HepG2 (cell line): ENCODE data around the gene ANKHD1. TPM values are rescaled to one million over a fixed set of nuclear protein-coding genes. Genes with fewer than 3 reads are reported as not detected.

Source experiments
- AGO2 ChIP-seq: fragments of 200-400 bp; formaldehyde crosslinking; optimal IDR thresholded peaks from 2 replicates; pipeline ENCODE3; 2017; ENCODE audit warnings: mild to moderate bottlenecking, low read depth, low read length, moderate library complexity
- CBFB ChIP-seq: sonication (generic); formaldehyde crosslinking; IDR thresholded peaks from 2 replicates; pipeline ENCODE4 v1.4.0; 2020; ENCODE audit warnings: missing genetic modification reagents
- CEBPB ChIP-seq: IDR thresholded peaks from 2 replicates; pipeline ENCODE4 v1.6.1; 2011; ENCODE audit warnings: low read depth, low read length, improper control_type of control experiment, borderline replicate concordance
- HNF4G ChIP-seq, 2 experiments: sonication (generic) in 1 of 2; formaldehyde crosslinking in 1 of 2; IDR thresholded peaks; 2 replicates each; pipeline versions ENCODE4 v1.4.0 to v1.6.1; 2011 to 2020; ENCODE audit warnings: borderline replicate concordance in 2 of 2, low read depth in 2 of 2, mild to moderate bottlenecking in 2 of 2, low read length in 1 of 2, missing genetic modification reagents in 1 of 2, moderate library complexity in 1 of 2
- MIER2 ChIP-seq: IDR thresholded peaks from 2 replicates; pipeline ENCODE4 v1.6.1; 2016; ENCODE audit warnings: missing biosample characterization, missing genetic modification reagents
- MYC ChIP-seq: sonication (generic); formaldehyde crosslinking; IDR thresholded peaks from 2 replicates; pipeline ENCODE4 v1.9.0; 2021; ENCODE audit warnings: missing genetic modification reagents, borderline replicate concordance
- POLR2G ChIP-seq: fragments of 200-400 bp; formaldehyde crosslinking; IDR thresholded peaks from 2 replicates; pipeline ENCODE4 v1.6.1; 2018; ENCODE audit warnings: mild to moderate bottlenecking, low read depth, low read length, moderate library complexity
- RAD21 ChIP-seq: fragments of 450-650 bp; formaldehyde crosslinking; IDR thresholded peaks from 2 replicates; pipeline ENCODE4 v1.5.0; 2020; ENCODE audit warnings: mild to moderate bottlenecking
- TP53 ChIP-seq: sonication (generic); formaldehyde crosslinking; conservative IDR thresholded peaks from 2 replicates; pipeline ENCODE4 v1.4.0; 2020; ENCODE audit warnings: missing genetic modification reagents
- ZNF124 ChIP-seq: sonication (generic); formaldehyde crosslinking; IDR thresholded peaks from 2 replicates; pipeline ENCODE4 v1.4.0; 2020; ENCODE audit warnings: missing genetic modification reagents
- ZNF143 ChIP-seq: sonication (generic); formaldehyde crosslinking; IDR thresholded peaks from 2 replicates; pipeline ENCODE4 v1.4.0; 2020; ENCODE audit warnings: missing genetic modification reagents
- ZNF263 ChIP-seq: sonication (generic); formaldehyde crosslinking; IDR thresholded peaks from 2 replicates; pipeline ENCODE4 v1.4.0; 2020; ENCODE audit warnings: missing genetic modification reagents
- ZNF672 ChIP-seq: sonication (generic); formaldehyde crosslinking; IDR thresholded peaks from 2 replicates; pipeline ENCODE4 v1.8.1; 2022; ENCODE audit warnings: missing genetic modification reagents
- polyA plus RNA-seq, 8 experiments: library from polyadenylated mRNA; depleted of rRNA in 3 of 8; stranded (reverse) in 7 of 8; unstranded in 1 of 8; fragments of >200 nt; fragmentation: Illumina TruSeq in 4 of 8; extraction: Trizol in 4 of 8; gene quantifications; 2 replicates each; pipeline versions ENCODE4 v1.2.1 to v1.2.3, GENCODE V29; 2011 to 2016; ENCODE audit warnings: low read depth in 4 of 8, missing spikeins in 1 of 8, mixed read lengths in 1 of 8; ENCODE audit not compliant: insufficient read depth in 1 of 8
- total RNA-seq, 5 experiments: library from RNA; depleted of rRNA; stranded (reverse); fragments of >200 nt; fragmentation: Illumina TruSeq; extraction: Trizol; gene quantifications; 2 replicates each; pipeline ENCODE4 v1.2.3, GENCODE V29; 2016; ENCODE audit warnings: low read depth in 1 of 5
- TF ChIP-seq, protein P1 (sequence below): sonication (generic); formaldehyde crosslinking; IDR thresholded peaks from 2 replicates; pipeline ENCODE4 v1.4.0; 2020; ENCODE audit warnings: missing genetic modification reagents
- TF ChIP-seq, protein P2 (sequence below): sonication (generic); formaldehyde crosslinking; conservative IDR thresholded peaks from 2 replicates; pipeline ENCODE4 v1.8.0; 2022; ENCODE audit warnings: mild to moderate bottlenecking, moderate library complexity, missing genetic modification reagents
- TF ChIP-seq, protein P3 (sequence below): sonication (generic); formaldehyde crosslinking; IDR thresholded peaks from 2 replicates; pipeline ENCODE4 v1.4.0; 2020; ENCODE audit warnings: missing genetic modification reagents
- TF ChIP-seq, protein P4 (sequence below): sonication (generic); formaldehyde crosslinking; IDR thresholded peaks from 2 replicates; pipeline ENCODE4 v1.9.0; 2021; ENCODE audit warnings: missing genetic modification reagents, mild to moderate bottlenecking, borderline replicate concordance
- TF ChIP-seq, protein P5 (sequence below): sonication (generic); formaldehyde crosslinking; IDR thresholded peaks from 2 replicates; pipeline ENCODE4 v1.5.1; 2020; ENCODE audit warnings: missing genetic modification reagents, mild to moderate bottlenecking, borderline replicate concordance

Gene ANKHD1
- total and polyA plus RNA-seq, 2 of the 13 experiments (the other 11 are each of a cell fraction or from before 2014, with no cell fraction given) = 69.9 to 82.0 TPM

DNA sequence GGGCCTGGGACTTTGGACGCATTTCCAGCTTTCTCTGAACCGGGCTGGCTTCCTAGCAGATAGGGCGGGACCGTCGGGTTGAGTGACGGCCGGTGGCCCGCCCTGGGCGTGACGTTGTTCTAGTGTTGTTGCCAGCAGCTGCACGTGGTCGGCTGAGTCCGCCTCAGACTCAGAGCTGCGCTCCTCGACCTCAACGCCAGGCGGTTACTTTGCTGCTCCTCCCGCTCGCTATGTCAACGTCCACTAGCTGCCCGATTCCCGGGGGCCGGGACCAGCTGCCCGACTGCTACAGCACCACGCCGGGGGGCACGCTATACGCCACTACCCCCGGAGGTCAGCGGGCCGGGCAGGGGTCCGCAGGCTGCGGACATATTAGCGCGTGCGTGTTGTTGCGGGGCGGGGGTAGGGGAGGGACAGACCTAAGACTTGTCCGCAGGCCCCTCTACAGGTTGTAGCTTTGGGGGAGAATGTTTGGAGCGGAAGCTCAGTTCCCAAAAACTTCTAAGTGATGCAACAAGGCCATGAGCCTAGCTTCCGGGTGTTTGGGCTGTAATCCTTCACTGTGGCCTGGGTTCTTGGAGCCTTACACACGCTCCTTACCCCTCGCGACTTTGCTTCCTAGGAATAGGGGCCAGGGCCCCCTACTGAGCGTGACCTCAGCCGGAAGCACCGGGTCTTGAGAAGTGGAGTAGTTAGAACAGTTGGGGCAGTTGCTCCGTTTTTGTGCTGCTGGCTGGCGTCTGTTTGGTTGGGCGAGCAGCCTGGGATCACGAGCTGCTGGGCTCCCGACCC, 146.1 kb downstream of the ANKHD1 start, which contains the start of gene EIF4EBP3 (continued):
- TF ChIP-seq, protein P1, sequence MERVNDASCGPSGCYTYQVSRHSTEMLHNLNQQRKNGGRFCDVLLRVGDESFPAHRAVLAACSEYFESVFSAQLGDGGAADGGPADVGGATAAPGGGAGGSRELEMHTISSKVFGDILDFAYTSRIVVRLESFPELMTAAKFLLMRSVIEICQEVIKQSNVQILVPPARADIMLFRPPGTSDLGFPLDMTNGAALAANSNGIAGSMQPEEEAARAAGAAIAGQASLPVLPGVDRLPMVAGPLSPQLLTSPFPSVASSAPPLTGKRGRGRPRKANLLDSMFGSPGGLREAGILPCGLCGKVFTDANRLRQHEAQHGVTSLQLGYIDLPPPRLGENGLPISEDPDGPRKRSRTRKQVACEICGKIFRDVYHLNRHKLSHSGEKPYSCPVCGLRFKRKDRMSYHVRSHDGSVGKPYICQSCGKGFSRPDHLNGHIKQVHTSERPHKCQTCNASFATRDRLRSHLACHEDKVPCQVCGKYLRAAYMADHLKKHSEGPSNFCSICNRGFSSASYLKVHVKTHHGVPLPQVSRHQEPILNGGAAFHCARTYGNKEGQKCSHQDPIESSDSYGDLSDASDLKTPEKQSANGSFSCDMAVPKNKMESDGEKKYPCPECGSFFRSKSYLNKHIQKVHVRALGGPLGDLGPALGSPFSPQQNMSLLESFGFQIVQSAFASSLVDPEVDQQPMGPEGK (CRISPR knock-in tag) = peak; percentile 10; the same call in 1 of the 2 replicates
- TF ChIP-seq MIER2 (CRISPR knock-in tag) (peak; percentile 21; the same call in 1 of the 2 replicates), CEBPB (no peak), CBFB (CRISPR knock-in tag) (0 out of 2 replicates have a peak, but pooled peaks have one; percentile 39), RAD21 (CRISPR knock-in tag) (peak; percentile 73), HNF4G (IDR thresholded peaks at IDR 0.05; ENCODE audit: borderline replicate concordance, low read depth, low read length) (peak; percentile 72; the same call in 1 of the 2 replicates), HNF4G (CRISPR knock-in tag; IDR thresholded peaks at IDR 0.05; ENCODE audit: borderline replicate concordance, low read depth) (0 out of 2 replicates have a peak, but pooled peaks have one; percentile 65), ZNF124 (CRISPR knock-in tag) (0 out of 2 replicates have a peak, but pooled peaks have one; percentile 63), AGO2 (peak; percentile 99), ZNF263 (0 out of 2 replicates have a peak, but pooled peaks have one; percentile 47), ZNF143 (CRISPR knock-in tag) (peak; percentile 10; the same call in 1 of the 2 replicates), POLR2G (peak; percentile 52), MYC (CRISPR knock-in tag) (peak; percentile 97), ZNF672 (CRISPR knock-in tag) (no peak), TP53 (0 out of 2 replicates have a peak, but pooled peaks have one; percentile 48)
- TF ChIP-seq, protein P2, sequence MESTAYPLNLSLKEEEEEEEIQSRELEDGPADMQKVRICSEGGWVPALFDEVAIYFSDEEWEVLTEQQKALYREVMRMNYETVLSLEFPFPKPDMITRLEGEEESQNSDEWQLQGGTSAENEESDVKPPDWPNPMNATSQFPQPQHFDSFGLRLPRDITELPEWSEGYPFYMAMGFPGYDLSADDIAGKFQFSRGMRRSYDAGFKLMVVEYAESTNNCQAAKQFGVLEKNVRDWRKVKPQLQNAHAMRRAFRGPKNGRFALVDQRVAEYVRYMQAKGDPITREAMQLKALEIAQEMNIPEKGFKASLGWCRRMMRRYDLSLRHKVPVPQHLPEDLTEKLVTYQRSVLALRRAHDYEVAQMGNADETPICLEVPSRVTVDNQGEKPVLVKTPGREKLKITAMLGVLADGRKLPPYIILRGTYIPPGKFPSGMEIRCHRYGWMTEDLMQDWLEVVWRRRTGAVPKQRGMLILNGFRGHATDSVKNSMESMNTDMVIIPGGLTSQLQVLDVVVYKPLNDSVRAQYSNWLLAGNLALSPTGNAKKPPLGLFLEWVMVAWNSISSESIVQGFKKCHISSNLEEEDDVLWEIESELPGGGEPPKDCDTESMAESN (CRISPR knock-in tag) = peak; percentile 61; the same call in 1 of the 2 replicates
- TF ChIP-seq, protein P3, sequence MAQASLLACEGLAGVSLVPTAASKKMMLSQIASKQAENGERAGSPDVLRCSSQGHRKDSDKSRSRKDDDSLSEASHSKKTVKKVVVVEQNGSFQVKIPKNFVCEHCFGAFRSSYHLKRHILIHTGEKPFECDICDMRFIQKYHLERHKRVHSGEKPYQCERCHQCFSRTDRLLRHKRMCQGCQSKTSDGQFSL (CRISPR knock-in tag) = no peak
- TF ChIP-seq, protein P4, sequence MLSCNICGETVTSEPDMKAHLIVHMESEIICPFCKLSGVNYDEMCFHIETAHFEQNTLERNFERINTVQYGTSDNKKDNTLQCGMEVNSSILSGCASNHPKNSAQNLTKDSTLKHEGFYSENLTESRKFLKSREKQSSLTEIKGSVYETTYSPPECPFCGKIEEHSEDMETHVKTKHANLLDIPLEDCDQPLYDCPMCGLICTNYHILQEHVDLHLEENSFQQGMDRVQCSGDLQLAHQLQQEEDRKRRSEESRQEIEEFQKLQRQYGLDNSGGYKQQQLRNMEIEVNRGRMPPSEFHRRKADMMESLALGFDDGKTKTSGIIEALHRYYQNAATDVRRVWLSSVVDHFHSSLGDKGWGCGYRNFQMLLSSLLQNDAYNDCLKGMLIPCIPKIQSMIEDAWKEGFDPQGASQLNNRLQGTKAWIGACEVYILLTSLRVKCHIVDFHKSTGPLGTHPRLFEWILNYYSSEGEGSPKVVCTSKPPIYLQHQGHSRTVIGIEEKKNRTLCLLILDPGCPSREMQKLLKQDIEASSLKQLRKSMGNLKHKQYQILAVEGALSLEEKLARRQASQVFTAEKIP (CRISPR knock-in tag) = no peak
- TF ChIP-seq, protein P5, sequence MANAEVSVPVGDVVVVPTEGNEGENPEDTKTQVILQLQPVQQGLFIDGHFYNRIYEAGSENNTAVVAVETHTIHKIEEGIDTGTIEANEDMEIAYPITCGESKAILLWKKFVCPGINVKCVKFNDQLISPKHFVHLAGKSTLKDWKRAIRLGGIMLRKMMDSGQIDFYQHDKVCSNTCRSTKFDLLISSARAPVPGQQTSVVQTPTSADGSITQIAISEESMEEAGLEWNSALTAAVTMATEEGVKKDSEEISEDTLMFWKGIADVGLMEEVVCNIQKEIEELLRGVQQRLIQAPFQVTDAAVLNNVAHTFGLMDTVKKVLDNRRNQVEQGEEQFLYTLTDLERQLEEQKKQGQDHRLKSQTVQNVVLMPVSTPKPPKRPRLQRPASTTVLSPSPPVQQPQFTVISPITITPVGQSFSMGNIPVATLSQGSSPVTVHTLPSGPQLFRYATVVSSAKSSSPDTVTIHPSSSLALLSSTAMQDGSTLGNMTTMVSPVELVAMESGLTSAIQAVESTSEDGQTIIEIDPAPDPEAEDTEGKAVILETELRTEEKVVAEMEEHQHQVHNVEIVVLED (CRISPR knock-in tag) = peak; percentile 65; the same call in 1 of the 2 replicates
